ENCODE results near the gene TRIM44.

DNA sequence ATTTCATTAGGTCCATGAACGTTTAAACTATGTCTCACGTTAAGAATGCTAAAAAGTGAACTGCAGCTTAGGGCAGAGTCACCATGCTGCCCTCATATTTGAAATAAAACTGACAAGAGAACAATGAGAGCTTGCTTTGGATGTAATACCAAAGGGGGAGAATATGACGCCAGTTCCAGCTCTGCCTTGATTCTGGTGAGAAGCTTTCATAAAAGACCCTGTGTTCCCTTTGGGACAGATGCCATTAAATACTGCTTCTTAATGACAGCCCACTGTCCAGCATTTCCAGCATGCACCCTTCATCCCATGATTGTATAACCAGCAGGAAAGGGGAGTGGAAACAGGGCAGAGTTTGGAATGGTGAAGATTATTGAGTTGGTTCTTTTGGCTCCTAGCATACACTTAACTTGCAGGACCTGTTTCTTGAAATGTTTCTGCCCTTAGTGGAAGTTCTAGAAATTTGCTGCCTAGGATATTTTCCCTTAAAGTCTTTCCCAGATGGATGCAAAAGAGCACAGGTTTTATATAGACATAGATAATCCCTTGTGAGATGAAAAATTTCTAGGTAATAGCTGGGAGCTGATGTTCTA is 142.0 kb downstream of the TRIM44 start:
- TF ChIP-seq, protein P1, sequence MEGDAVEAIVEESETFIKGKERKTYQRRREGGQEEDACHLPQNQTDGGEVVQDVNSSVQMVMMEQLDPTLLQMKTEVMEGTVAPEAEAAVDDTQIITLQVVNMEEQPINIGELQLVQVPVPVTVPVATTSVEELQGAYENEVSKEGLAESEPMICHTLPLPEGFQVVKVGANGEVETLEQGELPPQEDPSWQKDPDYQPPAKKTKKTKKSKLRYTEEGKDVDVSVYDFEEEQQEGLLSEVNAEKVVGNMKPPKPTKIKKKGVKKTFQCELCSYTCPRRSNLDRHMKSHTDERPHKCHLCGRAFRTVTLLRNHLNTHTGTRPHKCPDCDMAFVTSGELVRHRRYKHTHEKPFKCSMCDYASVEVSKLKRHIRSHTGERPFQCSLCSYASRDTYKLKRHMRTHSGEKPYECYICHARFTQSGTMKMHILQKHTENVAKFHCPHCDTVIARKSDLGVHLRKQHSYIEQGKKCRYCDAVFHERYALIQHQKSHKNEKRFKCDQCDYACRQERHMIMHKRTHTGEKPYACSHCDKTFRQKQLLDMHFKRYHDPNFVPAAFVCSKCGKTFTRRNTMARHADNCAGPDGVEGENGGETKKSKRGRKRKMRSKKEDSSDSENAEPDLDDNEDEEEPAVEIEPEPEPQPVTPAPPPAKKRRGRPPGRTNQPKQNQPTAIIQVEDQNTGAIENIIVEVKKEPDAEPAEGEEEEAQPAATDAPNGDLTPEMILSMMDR (IDR thresholded peaks at IDR 0.05) = no peak
- TF ChIP-seq POLR2AphosphoS5 (IDR thresholded peaks at IDR 0.05) (no peak), POLR2A (IDR thresholded peaks at IDR 0.05) (no peak)
